ENCODE data around the gene HIGD2A. TPM values are rescaled to one million over a fixed set of nuclear protein-coding genes. Genes with fewer than 3 reads are reported as not detected.

Gene HIGD2A
- total RNA-seq, 2 donors from 2014 or later: 194 to 226 TPM

DNA sequence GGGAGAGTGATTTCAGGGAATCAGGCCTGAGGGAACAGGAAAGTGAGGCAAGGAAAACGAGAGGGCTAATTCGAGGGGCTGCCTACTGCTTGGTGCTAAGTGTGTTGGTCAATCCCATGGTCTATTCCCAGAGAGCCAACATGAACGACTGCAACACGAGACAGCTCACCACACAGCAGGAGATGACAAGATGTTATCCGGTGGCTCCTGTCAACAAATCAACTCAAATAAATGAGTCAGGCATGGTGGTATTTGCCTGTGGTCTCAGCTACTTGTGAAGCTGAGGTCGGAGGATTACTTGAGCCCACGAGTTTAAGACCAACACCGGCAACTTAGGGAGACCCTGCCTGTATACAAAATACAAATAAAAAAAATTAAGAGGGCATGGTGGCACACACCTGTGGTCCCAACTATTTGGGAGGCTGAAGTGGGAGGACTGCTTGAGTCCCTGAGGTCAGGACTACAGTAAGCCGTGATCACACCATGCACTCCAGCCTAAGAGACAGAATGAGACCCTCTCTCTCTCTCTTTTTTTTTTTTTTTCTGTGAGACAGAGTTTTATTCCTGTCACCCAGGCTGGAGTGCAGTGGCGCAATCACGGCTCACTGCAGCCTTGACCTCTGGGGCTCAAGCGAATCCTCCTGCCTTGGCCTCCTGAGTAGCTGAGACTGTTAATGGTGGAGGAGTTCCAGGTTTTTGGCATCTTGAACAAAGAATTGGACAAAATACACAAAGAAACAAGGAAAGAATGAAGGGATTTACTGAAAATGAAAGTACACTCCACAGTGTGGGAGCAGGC lies 50.6 kb downstream of the HIGD2A start:
- no peak for DNase-seq
- intact Hi-C loops (cut with DNase I, micrococcal nuclease): no loop called here

More for the DNA sequence above, 50.6 kb downstream of the HIGD2A start:
- ATAC-seq: no peak

Small RNAs within 50 kb of the gene (microRNA-seq; reads per million reads assigned to microRNA genes)
- gene MIR1271: 2.1 to 10.9 reads per million in 2 donors

Other genes with a start within 250 kb of the HIGD2A start
- 10 to 100 TPM; 22.5 to 28.7 TPM for gene SIMC1, start 150.3 kb upstream of the HIGD2A start, total RNA-seq
- gene KIAA1191, start 27.0 kb upstream of the HIGD2A start, total RNA-seq: 10 to 100 TPM; 83.4 to 93.5 TPM
- gene ARL10, start 23.3 kb upstream of the HIGD2A start, total RNA-seq: 1 to 10 TPM; 1.0 to 1.8 TPM
- gene NOP16, start 153 bp upstream of the HIGD2A start, total RNA-seq: 10 to 100 TPM; 15.9 to 24.9 TPM
- 100 to 1,000 TPM; 279 to 282 TPM for gene CLTB, start 27.8 kb downstream of the HIGD2A start, total RNA-seq
- 10 to 100 TPM; 32.6 to 39.1 TPM for gene FAF2, start 59.6 kb downstream of the HIGD2A start, total RNA-seq
- 10 to 100 TPM; 72.5 to 79.6 TPM for gene RNF44, start 148.7 kb downstream of the HIGD2A start, total RNA-seq
- gene CDHR2, start 160.6 kb downstream of the HIGD2A start, total RNA-seq: 100 to 1,000 TPM in 1 of 2 donors, 10 to 100 TPM in 1; 93.4 to 141 TPM
- gene GPRIN1, start 221.4 kb downstream of the HIGD2A start, total RNA-seq: 1 to 10 TPM; 1.7 to 1.9 TPM
- not detected for gene SNCB, start 241.8 kb downstream of the HIGD2A start, total RNA-seq
- not detected for gene EIF4E1B, start 241.9 kb downstream of the HIGD2A start, total RNA-seq

All from left colon (tissue), 2 donors.